NK-92 (cell line): ENCODE results near the gene NKAP.
"Not testable (repeated sequence)": the region's sequence is repeated elsewhere in the genome, so short reads cannot be mapped to it uniquely, and the experiment has no call there.

Source experiments
- DNase-seq: peaks from one replicate; lab custom pipeline; 2025; ENCODE audit not compliant: unreplicated experiment; lab: John Stamatoyannopoulos, UW

Gene NKAP

DNA sequence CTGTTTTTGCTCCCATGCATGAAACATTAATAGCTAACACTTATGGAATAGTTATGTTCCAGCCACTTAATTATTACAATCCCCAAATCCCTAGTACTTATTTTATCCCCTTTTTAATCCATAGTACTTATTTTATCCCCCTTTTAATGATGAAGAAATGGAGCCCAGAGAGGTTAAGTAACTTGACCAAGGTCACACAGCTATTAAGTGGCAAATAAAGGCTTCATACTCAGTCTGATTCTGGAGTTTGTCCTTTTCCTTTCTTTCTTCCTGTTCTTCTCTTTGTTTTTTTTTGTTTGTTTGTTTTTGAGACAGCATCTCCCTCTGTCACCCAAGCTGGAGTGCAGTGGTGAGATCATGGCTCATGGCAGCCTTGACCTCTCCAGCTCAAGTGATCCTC, 2.2 kb downstream of the NKAP start:
- DNase-seq = no peak

DNA sequence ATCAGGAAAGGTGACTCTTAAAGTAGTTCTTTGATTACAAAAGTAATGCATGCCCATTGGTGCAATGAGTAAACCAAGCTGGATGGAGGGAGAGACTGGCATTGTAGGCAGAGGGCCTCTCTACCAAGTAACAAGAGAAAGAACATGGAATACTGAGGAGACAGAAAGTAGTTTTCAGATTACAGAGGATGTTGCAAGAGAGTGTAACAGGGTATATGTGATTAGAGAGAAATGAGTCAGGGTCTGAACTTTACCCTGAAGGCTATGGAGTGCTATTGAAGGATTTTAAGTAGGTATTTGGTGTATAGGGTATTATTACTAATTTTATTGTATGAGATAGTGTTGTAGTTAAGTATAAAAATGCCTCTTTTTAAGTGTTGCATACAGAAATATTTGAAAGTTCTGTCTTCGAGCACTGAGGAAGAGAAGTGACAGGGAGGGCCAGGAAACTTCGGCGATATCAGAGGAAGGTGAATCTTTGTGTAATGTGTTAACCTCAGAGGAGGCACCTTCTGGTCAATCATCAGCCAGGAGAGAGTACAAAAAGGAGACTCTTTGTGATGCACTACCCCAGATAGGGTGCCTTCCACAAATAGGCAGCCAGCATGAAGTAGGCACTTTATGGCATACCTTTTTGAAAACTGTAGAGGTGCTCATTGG, 8.2 kb downstream of the NKAP start:
- no peak for DNase-seq

DNA sequence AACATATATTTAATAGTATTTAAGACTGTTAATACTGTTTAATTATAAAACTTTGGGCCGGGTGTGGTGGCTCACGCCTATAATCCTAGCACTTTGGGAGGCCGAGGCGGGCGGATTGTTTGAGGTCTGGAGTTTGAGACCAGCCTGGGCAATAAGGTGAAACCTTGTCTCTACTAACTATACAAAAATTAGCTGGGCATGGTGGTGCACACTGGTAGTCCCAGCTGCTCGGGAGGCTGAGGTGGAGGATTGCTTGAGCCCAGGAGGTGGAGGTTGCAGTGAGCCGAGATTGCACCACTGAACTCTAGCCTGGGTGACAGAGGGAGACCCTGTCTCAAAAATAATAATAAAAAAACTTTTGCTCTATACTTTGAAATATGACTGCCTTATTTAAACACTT, 21.2 kb downstream of the NKAP start:
- not testable (repeated sequence) for DNase-seq

DNA sequence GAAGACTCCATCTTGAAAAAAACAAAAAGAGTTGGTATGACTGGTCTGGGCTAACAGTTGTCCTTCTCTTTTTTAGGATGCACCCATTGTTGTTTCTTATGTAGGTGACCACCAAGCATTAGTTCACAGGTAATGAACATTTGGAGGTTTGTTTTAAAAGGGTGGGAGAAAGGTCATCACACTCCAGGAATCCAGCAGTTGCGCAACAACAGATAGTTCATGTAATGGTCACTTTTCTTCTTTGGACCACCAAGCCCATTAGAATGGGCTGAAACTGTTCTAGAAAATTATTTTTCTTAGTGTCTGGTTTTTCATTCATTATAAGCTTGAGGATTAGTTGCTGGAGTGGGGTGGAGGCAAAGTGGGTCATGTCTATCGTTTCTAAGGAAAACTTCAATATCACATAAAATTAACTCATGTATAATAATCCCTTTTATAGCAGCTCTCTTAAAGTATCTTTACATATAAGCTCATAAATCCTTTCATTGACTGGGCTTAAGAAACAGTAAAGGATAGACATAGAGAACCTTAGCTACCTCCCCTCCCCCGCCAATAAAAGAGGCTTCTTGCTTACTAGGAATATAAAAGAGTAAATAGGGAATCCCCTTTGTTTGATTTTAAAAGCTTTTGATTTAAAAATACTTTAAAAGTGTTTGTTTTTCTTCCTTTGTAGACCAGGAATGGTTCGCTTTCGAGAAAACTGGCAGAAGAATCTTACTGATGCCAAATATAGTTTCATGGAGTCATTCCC, 23.5 kb downstream of the NKAP start:
- DNase-seq = no peak

DNA sequence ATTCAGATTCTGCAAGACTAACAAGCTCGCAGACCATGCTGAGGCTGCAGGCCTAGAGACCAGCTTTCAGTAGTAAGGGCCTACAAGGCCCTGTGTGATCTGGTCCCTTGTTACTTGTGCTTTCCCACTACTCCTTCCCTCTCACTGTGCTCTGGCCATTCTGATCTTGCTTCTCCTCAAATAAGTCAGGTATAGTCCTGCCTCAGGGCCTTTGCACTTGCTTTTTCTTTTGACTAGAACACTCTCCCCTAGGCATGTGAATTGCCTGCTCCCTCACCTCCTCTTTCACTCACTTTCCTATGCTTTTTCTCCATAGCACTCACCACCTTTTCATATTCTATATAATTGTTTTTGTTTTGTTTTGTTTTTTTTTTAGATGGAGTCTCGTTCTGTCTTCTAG, 25.7 kb downstream of the NKAP start:
- DNase-seq = no peak

DNA sequence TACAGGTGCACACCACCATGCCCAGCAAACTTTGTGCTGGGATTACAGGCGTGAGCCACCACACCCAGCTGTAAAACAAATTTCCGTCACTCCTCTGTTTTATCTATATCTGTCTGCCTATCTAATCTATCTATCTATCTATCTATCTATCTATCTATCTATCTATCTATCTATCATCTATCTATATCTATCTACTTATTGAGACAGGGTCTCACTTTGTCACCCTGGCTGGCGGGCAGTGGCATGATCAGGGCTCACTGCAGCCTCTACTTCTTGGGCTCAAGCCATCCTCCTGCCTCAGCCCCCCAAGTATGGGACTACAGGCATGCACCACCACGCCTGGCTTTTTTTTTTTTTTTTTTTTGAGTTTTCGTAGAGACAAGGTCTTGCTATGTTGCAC, 27.2 kb downstream of the NKAP start:
- DNase-seq = no peak

DNA sequence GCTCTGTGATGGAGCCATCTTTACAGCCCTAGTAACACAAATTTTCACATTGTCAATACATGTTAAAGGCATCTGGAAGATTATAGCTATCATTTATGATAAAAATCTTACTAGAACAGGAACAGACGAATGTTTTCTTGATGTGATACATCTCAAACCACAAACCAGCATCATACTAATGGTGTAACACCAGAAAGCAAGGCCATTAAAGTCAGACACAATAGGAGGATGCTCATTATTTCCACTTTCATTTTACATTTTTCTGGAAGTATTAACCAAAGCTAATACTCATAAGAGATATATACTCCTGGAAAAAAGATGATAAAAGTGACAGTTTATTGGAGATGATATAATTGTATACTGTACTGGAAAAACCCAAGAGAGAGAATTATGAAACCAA, 42.6 kb downstream of the NKAP start:
- no peak for DNase-seq

DNA sequence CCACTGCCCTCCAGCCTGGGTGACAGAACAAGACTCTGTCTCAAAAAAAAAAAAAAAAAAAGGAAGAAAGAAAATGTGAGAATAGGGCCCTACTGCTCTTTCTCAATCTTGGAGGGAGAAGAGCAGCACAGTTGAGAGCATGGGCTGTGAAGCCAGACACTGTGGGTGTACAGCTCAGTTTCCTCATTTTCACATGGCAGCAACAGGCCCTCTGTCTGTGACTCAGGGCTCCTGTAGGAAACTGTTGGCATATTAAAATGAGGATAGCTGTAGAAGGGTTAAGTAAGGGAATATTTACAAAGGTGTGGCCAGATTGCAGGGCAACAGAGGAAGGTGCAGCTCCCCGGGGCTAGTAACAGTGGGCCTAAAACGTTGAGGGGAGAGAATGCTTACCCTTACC, 44.4 kb downstream of the NKAP start:
- no peak for DNase-seq

DNA sequence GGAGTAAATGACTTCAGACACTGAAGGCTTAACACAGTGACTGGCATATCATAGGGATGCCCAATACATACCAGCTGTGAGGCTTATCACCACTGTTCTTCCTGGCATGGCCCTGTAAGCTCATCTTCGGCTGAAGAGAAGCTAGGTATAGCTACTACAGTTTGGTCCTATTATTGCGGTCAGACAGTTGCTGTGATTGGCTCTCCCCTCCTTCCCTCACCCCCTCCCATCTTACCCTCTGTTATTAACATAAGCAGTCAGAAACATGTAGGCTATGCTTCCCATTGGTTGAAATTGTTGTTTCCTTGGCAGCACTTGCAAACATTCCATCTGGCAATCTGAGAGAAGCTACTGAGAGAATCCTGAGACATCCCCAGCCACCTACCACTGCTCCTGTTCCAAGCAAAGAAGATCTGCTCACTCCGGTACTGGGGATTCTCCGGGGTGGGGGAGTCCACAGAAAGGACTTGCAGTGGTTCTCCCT, 47.7 kb downstream of the NKAP start, which contains the start of gene AKAP14:
TSS of gene AKAP14 (plus strand) at position 51 of the 484 bp plus-strand sequence. CDS start 7,331 bp downstream, outside the sequence.
- no peak for DNase-seq

DNA sequence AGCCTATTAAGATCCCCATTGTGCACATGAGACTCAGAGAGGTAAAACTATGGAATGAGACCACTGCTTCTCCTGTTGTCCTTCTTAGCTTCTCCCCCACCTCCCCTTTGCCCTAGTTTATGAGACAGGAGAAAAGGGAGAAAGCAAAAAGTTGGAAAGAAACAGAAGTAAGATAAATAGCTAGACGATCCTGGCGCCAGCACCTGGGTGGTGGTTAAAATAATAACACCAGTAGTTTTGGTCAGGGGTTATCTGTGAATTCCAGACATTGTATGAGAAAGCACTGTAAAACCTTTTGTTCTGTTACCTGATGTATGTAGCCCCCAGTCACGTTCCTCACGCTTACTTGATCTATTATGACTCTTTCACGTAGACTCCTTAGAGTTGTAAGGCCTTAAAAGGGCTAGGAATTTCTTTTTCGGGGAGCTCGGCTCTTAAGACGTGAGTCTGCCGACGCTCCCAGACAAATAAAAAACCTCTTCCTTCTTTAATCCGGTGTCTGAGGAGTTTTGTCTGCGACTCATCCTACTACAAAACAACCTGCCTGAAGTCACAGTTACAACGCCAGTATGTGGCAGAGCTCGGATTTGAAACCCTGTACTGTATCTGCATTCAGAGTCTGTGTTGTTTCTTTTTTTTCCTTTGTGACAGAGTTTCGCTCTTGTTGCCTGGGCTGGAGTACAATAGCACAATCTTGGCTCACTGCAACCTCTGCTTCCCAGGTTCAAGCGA, 51.4 kb downstream of the NKAP start:
- DNase-seq = not testable (repeated sequence)

DNA sequence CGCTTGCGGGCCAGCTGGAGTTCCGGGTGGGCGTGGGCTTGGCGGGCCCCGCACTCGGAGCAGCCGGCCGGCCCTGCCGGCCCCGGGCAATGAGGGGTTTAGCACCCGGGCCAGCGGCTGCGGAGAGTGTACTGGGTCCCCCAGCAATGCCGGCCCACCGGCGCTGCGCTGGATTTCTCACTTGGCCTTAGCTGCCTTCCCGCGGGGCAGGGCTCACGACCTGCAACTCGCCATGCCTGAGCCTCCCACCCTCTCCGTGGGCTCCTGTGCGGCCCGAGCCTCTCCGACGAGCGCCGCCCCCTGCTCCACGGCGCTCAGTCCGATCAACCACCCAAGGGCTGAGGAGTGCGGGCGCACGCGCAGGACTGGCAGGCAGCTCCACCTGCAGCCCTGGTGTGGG, 52.9 kb downstream of the NKAP start:
- DNase-seq = not testable (repeated sequence)

DNA sequence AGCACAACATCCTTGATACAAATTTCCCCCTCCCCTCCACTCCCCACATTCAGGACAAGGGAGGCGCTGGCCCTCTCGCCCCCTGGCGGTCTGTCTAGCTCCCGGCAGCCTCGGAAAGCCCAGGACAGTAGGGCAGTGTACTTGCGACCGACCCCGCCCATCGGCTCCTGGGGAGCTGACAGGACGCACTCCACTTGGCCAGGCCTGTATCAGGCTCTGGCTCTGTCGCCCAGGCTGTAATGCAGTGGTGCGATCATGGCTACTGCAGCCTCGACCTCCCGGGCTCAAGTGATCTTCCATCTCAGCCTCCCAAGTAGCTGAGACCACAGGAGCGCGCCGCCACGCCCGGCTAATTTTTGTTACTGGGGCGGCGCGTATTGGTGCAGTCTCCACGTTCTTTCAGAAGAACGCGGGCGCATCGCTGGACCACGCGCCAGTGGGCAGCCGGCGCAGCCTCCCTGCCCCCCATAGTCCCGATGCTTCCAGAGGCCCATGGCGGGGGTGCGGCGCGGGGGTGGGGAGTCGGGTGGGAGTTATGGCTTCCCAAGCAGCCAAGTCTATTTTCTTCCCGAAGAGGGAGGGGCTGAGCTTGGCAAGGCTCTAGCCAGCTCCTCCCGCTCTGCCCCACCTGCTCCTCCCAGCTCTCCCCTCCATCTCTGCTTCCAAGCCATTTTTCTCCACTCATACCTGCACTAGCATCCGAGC, 55.7 kb downstream of the NKAP start:
- no peak for DNase-seq

DNA sequence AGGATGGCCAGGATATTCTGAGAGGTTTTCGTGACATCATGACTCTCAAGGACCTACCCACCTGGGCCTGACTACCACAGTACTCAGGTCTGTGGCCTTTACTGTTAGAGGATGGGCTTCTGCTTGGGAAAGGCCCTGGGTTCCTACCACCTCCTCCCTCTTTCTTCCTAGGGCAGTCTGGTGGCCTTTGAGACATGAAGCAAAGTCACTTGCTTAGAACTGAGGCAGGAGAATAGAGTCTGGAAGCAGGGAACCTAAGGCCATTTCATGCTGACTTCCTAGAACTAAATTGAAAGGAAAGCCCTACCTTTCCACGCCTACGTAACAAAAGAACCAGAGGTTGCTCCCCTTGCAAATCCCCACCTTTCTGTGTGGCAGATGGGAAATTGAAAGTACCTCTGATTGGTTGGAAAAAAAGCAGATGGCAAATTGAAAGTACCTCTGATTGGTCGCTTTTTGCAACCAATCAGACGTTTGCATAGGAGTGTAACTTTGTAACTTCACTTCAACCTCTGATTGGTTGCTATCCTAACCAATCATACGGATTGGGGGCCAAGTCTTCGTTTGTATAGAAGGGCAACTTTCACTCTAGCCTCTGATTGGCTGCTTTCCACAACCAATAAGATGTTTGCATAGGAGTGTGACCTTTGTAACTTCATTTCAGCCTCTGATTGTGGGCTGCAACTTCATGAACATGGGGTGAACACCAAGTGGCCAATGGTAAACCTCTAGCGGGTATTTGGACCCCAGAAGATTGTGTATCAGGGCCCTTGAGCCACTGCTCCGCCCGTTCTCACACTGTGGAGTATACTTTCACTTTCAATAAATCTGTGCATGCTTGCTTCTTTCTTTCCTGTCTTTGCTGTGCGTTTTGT, 57.8 kb downstream of the NKAP start:
- no peak for DNase-seq

DNA sequence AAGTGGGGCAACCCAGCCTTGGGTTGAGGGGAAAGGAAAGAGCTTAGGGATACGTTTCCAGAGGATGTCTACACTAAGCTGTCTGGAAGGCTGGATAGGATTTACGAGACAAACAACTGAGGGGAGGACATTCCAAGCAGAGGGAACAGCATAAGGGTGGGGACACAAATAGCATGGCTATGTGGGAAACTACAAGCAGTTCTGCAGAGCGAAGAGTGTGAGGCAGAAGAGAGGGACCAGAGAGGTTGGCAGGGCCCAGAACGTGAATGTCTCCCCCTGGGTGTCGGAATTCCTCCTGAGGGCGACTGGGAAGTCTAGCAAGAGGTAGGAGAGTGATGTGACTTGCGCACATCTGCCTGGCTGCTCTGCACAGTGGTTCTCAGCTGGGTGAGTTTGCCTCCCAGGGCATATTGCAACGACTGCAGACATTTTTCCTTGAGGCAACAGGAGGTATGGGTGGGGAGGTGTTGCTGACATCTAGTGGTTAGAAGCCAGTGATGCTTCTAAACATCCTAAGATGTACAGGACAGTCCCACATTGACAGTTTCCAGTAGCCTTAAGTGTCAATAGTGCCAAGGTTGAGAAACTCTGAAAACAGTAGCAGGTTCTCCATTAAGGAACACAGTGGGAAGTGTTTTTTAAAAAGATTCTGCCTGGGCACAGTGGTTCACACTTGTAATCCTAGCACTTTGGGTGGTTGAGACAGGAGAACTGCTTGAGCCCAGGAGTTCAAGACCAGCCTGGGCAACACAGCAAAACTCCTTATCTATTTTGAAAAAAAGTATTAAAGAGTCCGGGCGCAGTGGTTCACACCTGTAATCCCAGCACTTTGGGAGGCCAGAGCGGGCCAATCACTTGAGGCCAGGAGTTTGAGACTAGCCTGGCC, 62.8 kb downstream of the NKAP start:
- DNase-seq = no peak

DNA sequence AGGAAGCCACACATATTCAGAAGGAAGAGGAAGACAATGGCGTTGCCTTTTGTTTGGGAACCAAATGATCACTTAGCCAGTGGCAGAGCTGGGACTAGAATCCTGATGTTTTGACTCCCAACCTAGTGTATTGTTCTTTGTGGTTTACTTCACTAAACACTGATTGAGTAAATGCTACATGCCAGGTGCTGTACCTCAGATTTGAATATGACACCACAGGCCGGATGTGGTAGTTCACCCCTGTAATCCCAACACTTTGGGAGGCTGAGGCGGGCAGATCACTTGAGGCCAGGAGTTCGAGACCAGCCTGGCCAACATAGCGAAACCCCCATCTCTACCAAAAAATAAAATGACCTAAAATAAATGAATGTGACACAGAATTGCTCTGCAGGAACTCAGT, 63.5 kb downstream of the NKAP start:
- no peak for DNase-seq

DNA sequence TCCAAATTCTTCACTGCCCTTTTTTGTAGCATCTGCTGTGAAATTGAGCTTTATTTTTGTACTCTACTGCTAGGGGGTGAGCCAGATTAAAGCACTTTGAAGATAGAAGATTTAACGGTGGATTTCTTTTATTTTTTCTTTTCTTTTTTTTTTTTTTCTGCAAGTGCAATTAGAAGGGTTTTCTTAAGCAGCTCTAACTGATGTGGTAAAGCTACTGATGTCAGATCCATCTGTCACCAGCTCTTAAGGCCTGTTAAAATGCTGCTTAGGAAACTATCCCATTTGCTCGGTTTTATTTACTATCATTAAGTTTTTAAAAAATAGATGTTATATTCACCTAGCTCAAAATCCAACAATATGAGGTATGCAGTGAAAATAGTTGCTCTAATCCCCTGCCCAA, 64.8 kb downstream of the NKAP start:
- no peak for DNase-seq

DNA sequence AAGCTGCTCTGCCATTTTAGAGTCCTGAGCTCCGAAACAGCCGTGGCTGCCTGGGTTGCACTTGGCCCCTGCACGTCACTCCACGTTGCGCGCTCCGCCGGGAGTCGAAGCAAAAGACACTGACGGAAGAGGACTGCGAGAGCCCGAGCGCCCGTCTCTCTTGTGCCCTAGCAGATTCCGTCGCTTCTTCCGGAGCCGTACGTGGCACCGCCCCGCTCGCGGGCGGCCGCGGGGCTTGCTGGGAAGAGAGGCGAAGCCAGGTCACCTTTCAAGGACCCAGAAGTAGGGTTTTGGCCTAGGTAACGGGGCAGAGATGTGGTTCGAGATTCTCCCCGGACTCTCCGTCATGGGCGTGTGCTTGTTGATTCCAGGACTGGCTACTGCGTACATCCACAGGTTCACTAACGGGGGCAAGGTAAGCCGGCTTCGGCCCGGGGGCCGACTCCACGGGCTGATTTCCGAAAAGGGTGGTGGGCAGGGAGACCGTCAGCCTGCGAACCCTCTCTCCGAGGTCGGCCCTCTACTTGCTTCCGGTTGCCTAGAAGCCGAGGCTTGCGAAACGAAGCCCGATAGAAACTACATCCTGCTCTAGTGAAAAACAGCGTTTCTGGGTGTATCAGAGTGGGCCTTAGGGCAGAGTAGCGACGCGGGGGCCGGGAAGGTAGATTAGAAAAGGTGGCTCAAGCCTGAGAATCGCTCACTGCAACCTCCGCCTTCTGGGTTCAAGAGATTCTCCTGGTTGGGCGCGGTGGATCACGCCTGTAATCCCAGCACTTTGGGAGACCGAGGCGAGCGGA, 71.8 kb downstream of the NKAP start, which contains the start of the genes NDUFA1 and RNF113A:
TSS of gene NDUFA1 (plus strand) at position 234 of the 797 bp plus-strand sequence. CDS start at position 314, 80 bp downstream.
TSS of gene RNF113A (minus strand) at position 135 of the 797 bp plus-strand sequence. CDS start at position 15, 120 bp downstream.
- peak; percentile 4 for DNase-seq

DNA sequence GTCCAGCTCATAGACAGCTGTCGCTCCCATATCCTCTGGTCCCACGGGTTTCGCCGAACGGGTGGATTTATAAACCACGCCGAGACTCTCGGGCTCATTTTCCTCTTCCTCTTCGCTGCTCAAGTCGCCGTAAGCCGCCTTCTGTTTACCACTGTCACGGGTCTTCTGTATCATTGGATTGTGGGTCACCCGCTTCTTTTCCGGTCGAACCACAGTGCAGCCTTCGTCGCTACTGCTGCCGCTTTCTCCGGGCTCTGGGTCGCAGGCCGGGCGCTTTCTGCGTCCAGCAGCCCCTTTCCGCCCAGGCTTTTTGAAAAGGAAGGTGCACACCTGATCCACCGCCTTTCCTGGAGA, 72.3 kb downstream of the NKAP start:
- DNase-seq = no peak
